ENCODE results near the gene RGPD4. TPM values are rescaled to one million over a fixed set of nuclear protein-coding genes. Genes with fewer than 3 reads are reported as not detected.
A peak's percentile ranks its signal among the peaks of the same experiment; 100 is the strongest.

The RGPD4 gene
- total and polyA plus RNA-seq, 10 of the 15 experiments (the other 5 are each of a cell fraction or from before 2014, with no cell fraction given) = 0.05 TPM; not detected in 9

GRCh38 chr2:107932979-107933378 lies 106.3 kb downstream of the RGPD4 start:
- no peak overlapping the region for H3K9ac ChIP-seq (ENCODE audit: control insufficient read depth, insufficient read depth, low read length)
- POLR2A ChIA-PET = no interaction called here
- CTCF ChIA-PET = interaction anchor here (1.3 kb wide), 1 partner anchor 39 kb away, joined by 4 read pairs; no protein-coding TSS in a partner anchor
- ATAC-seq (no peak), FAIRE-seq (no peak), DNase-seq (ENCODE audit: low read depth, low spot score) (no peak)
- SMC1A ChIA-PET (ENCODE audit: uncharacterized antibody, unreplicated experiment) = no interaction called here
- H3K9me3 ChIP-seq (replicated peaks; ENCODE audit: control insufficient read depth, insufficient read depth, low read length) = no peaks in the 10 kb centered on the region
- H3K4me3 ChIP-seq = no peak overlapping the region
- no peaks in the 10 kb centered on the region for H3K27me3 ChIP-seq (replicated peaks in 1 of 2; ENCODE audit: control insufficient read depth in 2 of 2, insufficient read depth in 2 of 2, low read length in 1 of 2)
- TF ChIP-seq ATF2 (IDR thresholded peaks at IDR 0.05; ENCODE audit: low read length) (no peak), YBX1 (IDR thresholded peaks at IDR 0.05) (no peak), SMAD1 (IDR thresholded peaks at IDR 0.05; ENCODE audit: low read depth, partially characterized antibody) (no peak), NR2C2 (IDR thresholded peaks at IDR 0.05; ENCODE audit: borderline replicate concordance, control insufficient read depth, insufficient read length, low read depth) (no peak), CTCF (IDR thresholded peaks at IDR 0.05 in 2 of 3, conservative IDR thresholded peaks at IDR 0.05 in 1 of 3; ENCODE audit: control insufficient read depth in 2 of 3, extremely low read depth in 1 of 3, insufficient read depth in 1 of 3, low read depth in 3 of 3, low read length in 3 of 3) (peak; percentile 13 to 43 (median 18); a peak in 4 of 6 replicates), MYB (IDR thresholded peaks at IDR 0.05; ENCODE audit: borderline replicate concordance, low read depth, low read length) (no peak), SMC3 (IDR thresholded peaks at IDR 0.05; ENCODE audit: borderline replicate concordance, low read length) (0 out of 2 replicates have a peak, but pooled peaks have one; percentile 8), PML (IDR thresholded peaks at IDR 0.05; ENCODE audit: low read length) (no peak), RAD21 (IDR thresholded peaks at IDR 0.05; ENCODE audit: insufficient read depth, low read depth, low read length) (peak; percentile 49)
- no peak overlapping the region for H3K27ac ChIP-seq (ENCODE audit: control insufficient read depth, insufficient read depth)
- H4K20me1 ChIP-seq (ENCODE audit: control insufficient read depth, insufficient read depth) = no peaks in the 10 kb centered on the region
- WGBS (ENCODE audit: insufficient coverage, insufficient replicate concordance, low lambda C conversion rate, missing lambda C conversion rate) = 38% methylated on average over 3 of the region's 3 CpGs
- no TSS peak for BruUV-seq (replicated peaks)
- H3K79me2 ChIP-seq (ENCODE audit: control insufficient read depth, insufficient read depth, low read length) = no peaks in the 10 kb centered on the region
- no peak overlapping the region for H2AFZ ChIP-seq (ENCODE audit: control insufficient read depth, low read depth, low read length)
- no peaks in the 10 kb centered on the region for H3K4me1 ChIP-seq (ENCODE audit: control insufficient read depth, insufficient read depth, low read length)
- in situ Hi-C loops (cut with MboI) = loop anchor here (10.0 kb wide), 1 partner anchor 652 kb away; no protein-coding TSS in a partner anchor
- intact Hi-C loops (cut with micrococcal nuclease; ENCODE audit: unreplicated experiment) = no loop called here
- RAD21 ChIA-PET (ENCODE audit: unreplicated experiment) = no interaction called here
- no peaks in the 10 kb centered on the region for H3K36me3 ChIP-seq (ENCODE audit: control insufficient read depth in 2 of 2, insufficient read depth in 2 of 2, low read length in 1 of 2)
- no peak overlapping the region for H3K4me2 ChIP-seq (ENCODE audit: control insufficient read depth, insufficient read depth)

All from GM12878 (cell line).